GM12891 (cell line): ENCODE results near the gene AIG1.

ENCODE experiments used
- POLR2AphosphoS5 ChIP-seq: IDR thresholded peaks from 2 replicates; pipeline ENCODE4 v1.6.1; 2011; ENCODE audit warnings: low read depth, low read length, control low read depth
- POU2F2 ChIP-seq: IDR thresholded peaks from 2 replicates; pipeline ENCODE4 v1.6.1; 2011; ENCODE audit warnings: low read depth, mild to moderate bottlenecking, control low read depth, low read length, moderate library complexity
- TAF1 ChIP-seq: IDR thresholded peaks from 2 replicates; pipeline ENCODE4 v1.6.1; 2011; ENCODE audit warnings: low read depth, low read length, control low read depth

DNA sequence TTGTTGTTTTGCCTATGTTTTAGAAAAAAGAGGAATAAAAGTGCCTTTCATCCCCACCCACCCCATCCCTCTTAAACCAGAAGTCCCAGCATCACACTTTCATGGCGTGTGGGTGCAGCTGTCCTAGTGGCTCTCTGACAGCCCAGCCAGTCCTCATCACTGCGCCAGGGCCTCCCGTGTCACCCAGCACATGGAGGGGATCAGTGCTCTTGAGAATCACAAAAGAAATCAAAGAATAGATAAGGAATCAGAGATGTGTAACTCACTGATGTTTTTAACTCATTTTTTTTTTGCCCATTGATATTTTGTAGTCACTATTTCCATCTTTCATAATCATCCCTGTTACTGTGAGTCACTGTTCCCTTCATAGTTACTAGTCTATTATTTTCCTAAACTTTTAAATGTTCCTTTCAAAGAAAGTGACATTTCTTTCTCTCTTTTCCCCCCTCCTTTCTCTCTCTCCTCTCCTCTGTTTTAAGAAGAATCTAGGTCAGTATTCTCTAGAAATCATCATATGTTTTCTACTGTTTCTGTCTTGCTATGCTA lies 78.6 kb downstream of the AIG1 start:
- TF ChIP-seq TAF1: no peak
- no peak for TF ChIP-seq POU2F2
- no peak for TF ChIP-seq POLR2AphosphoS5
